PC-3 (cell line): Measurements from ENCODE around the gene WWC2. TPM values are rescaled to one million over a fixed set of nuclear protein-coding genes. Genes with fewer than 3 reads are reported as not detected.

Experiments used
- ATAC-seq: fragments of 200-7000 bp; cut with Tn5 transposase; 2 replicates; pipeline ENCODE4 v1.9.1; 2020; ENCODE audit warnings: mild to moderate bottlenecking, moderate library complexity
- BruUV-seq: library from RNA; stranded (reverse); fragments of 400-500 nt; replicated peaks from 2 replicates; lab custom pipeline; 2021; lab: Mats Ljungman, UMichigan
- CTCF ChIA-PET: fragments of 300-600 bp; sonication (Branson Sonifier 250); formaldehyde crosslinking; loops from one replicate; lab custom pipeline; 2022; ENCODE audit warnings: antibody characterized with exemption; lab: Charles Lee
- POLR2A ChIA-PET: fragments of 300-600 bp; sonication (Branson Sonifier 250); formaldehyde crosslinking; loops from one replicate; lab custom pipeline; 2022; ENCODE audit warnings: antibody characterized with exemption; ENCODE audit not compliant: unreplicated experiment; lab: Charles Lee
- DNase-seq: peaks from one replicate; pipeline ENCODE4 v3.0.0-alpha.2; 2015
- H2AFZ ChIP-seq: fragments of 300-600 bp; sonication (generic); 2 replicates; pipeline ENCODE4 v1.6.0; 2016; ENCODE audit warnings: antibody characterized with exemption, low read length
- H3F3A ChIP-seq: fragments of 300-600 bp; sonication (generic); one replicate; pipeline ENCODE4 v1.6.0; 2017; ENCODE audit warnings: antibody characterized with exemption, low read length, control low read depth, mild to moderate bottlenecking; ENCODE audit not compliant: unreplicated experiment
- H3K27ac ChIP-seq: fragments of 300-600 bp; sonication (generic); 2 replicates; pipeline ENCODE4 v1.5.1; 2016; ENCODE audit warnings: mild to moderate bottlenecking, low read length
- H3K27me3 ChIP-seq: fragments of 300-600 bp; sonication (generic); 2 replicates; pipeline ENCODE4 v1.6.1; 2016; ENCODE audit warnings: low read length, mixed read lengths
- H3K36me3 ChIP-seq: fragments of 300-600 bp; sonication (generic); 2 replicates; pipeline ENCODE4 v1.6.1; 2016; ENCODE audit warnings: low read depth, mixed run types, low read length, mixed read lengths
- H3K4me1 ChIP-seq: fragments of 300-600 bp; sonication (generic); 2 replicates; pipeline ENCODE4 v1.5.1; 2016; ENCODE audit warnings: low read length; ENCODE audit not compliant: insufficient read depth
- H3K4me2 ChIP-seq: fragments of 300-600 bp; sonication (generic); 2 replicates; pipeline ENCODE4 v1.6.0; 2016; ENCODE audit warnings: low read length
- H3K4me3 ChIP-seq: fragments of 300-600 bp; sonication (generic); 2 replicates; pipeline ENCODE4 v1.5.1; 2016; ENCODE audit warnings: mild to moderate bottlenecking, low read length, mixed read lengths
- H3K79me2 ChIP-seq: fragments of 300-600 bp; sonication (generic); 2 replicates; pipeline ENCODE4 v1.6.1; 2017; ENCODE audit warnings: low read length, mixed read lengths
- H3K9ac ChIP-seq: fragments of 300-600 bp; sonication (generic); 2 replicates; pipeline ENCODE4 v1.6.0; 2016; ENCODE audit warnings: mild to moderate bottlenecking, low read length
- H3K9me2 ChIP-seq: fragments of 300-600 bp; sonication (generic); replicated peaks from 2 replicates; pipeline ENCODE4 v1.6.1; 2016; ENCODE audit warnings: mixed run types, low read length, mixed read lengths
- H3K9me3 ChIP-seq: fragments of 300-600 bp; sonication (generic); 2 replicates; pipeline ENCODE4 v1.6.1; 2016; ENCODE audit warnings: low read length, mixed read lengths
- H4K20me1 ChIP-seq: fragments of 300-600 bp; sonication (generic); 2 replicates; pipeline ENCODE4 v1.6.1; 2016; ENCODE audit warnings: low read length, mixed read lengths
- CTCF ChIP-seq: fragments of 300-600 bp; sonication (generic); conservative IDR thresholded peaks from 2 replicates; pipeline ENCODE4 v1.5.1; 2017; ENCODE audit warnings: antibody characterized with exemption, low read depth, mild to moderate bottlenecking, low read length
- EZH2 ChIP-seq: fragments of 300-600 bp; sonication (generic); IDR thresholded peaks from one replicate; pipeline ENCODE4 v1.6.1; 2017; ENCODE audit warnings: antibody characterized with exemption, mild to moderate bottlenecking, low read length; ENCODE audit not compliant: unreplicated experiment
- EZH2phosphoT487 ChIP-seq: fragments of 300-600 bp; sonication (generic); IDR thresholded peaks from 2 replicates; pipeline ENCODE4 v1.6.1; 2018; ENCODE audit warnings: mild to moderate bottlenecking, antibody characterized with exemption, low read length, borderline replicate concordance
- intact Hi-C: fragments of 100-400 bp; cut with micrococcal nuclease; formaldehyde crosslinking; loops from 2 replicates; pipeline ENCODE4 v1.9.0; 2023
- total RNA-seq: library from RNA; depleted of rRNA; stranded (reverse); fragments of >200 nt; gene quantifications from 2 replicates; pipeline ENCODE4 v1.2.3, GENCODE V29; 2014

WWC2 gene
- total RNA-seq, 1 experiment from 2014 or later = 15.8 TPM

- Histone ChIP-seq H3K9ac (no peak overlapping the region), H3K79me2 (no peaks in the 10 kb centered on the region), H2AFZ (no peak overlapping the region), H3K27ac (no peak overlapping the region), H3K4me2 (no peak overlapping the region), H3K9me3 (no peaks in the 10 kb centered on the region), H3K27me3 (no peaks in the 10 kb centered on the region), H3K4me1 (no peaks in the 10 kb centered on the region; the same call in 1 of the 2 replicates), H3K9me2 (no peaks in the 10 kb centered on the region), H4K20me1 (no peaks in the 10 kb centered on the region), H3K36me3 (no peaks in the 10 kb centered on the region; the same call in 1 of the 2 replicates), H3F3A (no peaks in the 10 kb centered on the region), H3K4me3 (no peak overlapping the region)
- DNase-seq (no peak), ATAC-seq (0 out of 2 replicates have a peak, but pooled peaks have one; percentile 27)
- ChIA-PET POLR2A (no interaction called here), CTCF (interaction anchor here (0.7 kb wide), 1 partner anchor 110 kb away, joined by 10 read pairs; no protein-coding TSS in a partner anchor)
- BruUV-seq = no TSS peak
- no peak for TF ChIP-seq EZH2phosphoT487
- TF ChIP-seq EZH2 = no peak
- intact Hi-C loops = no loop called here
Observed at GRCh38 chr4:183300070-183300469, 201.0 kb downstream of the WWC2 start.

- no peaks in the 10 kb centered on the region for H3K36me3 ChIP-seq
- no peaks in the 10 kb centered on the region for H4K20me1 ChIP-seq
- no peaks in the 10 kb centered on the region for H3K79me2 ChIP-seq
- CTCF ChIA-PET = interaction anchor here (0.7 kb wide), 1 partner anchor 109 kb away, joined by 10 read pairs; no protein-coding TSS in a partner anchor
- H3K9me2 ChIP-seq = no peaks in the 10 kb centered on the region
- no peak overlapping the region for H2AFZ ChIP-seq
- H3K27ac ChIP-seq = no peak overlapping the region
- DNase-seq (peak; percentile 3), ATAC-seq (no peak; the same call in 1 of the 2 replicates)
- H3F3A ChIP-seq = no peaks in the 10 kb centered on the region
- no peaks in the 10 kb centered on the region; the same call in 1 of the 2 replicates for H3K4me1 ChIP-seq
- no peaks in the 10 kb centered on the region for H3K27me3 ChIP-seq
- intact Hi-C loops = no loop called here
- no TSS peak for BruUV-seq
- H3K4me3 ChIP-seq = no peak overlapping the region
- POLR2A ChIA-PET = no interaction called here
- no peak overlapping the region for H3K9ac ChIP-seq
- H3K9me3 ChIP-seq = no peaks in the 10 kb centered on the region
- TF ChIP-seq EZH2 (no peak), EZH2phosphoT487 (no peak), CTCF (no peak)
- H3K4me2 ChIP-seq = no peak overlapping the region
Observed at GRCh38 chr4:183300655-183301054, 201.6 kb downstream of the WWC2 start.

- Histone ChIP-seq H3K79me2 (no peaks in the 10 kb centered on the region), H3K9ac (no peak overlapping the region), H3K4me1 (no peaks in the 10 kb centered on the region; the same call in 1 of the 2 replicates), H2AFZ (no peak overlapping the region), H3K27ac (no peak overlapping the region), H3K4me2 (no peak overlapping the region), H3K4me3 (no peak overlapping the region), H3K9me2 (no peaks in the 10 kb centered on the region), H4K20me1 (no peaks in the 10 kb centered on the region), H3K36me3 (no peaks in the 10 kb centered on the region), H3F3A (no peaks in the 10 kb centered on the region), H3K9me3 (no peaks in the 10 kb centered on the region), H3K27me3 (no peaks in the 10 kb centered on the region)
- ChIA-PET CTCF (no interaction called here), POLR2A (no interaction called here)
- no peak for DNase-seq
- no peak for TF ChIP-seq EZH2phosphoT487
- no peak for TF ChIP-seq CTCF
- no peak for TF ChIP-seq EZH2
- intact Hi-C loops = no loop called here
- no peak for ATAC-seq
- no TSS peak for BruUV-seq
Observed at GRCh38 chr4:183303301-183303700, 204.2 kb downstream of the WWC2 start.
